GM12873 (cell line): ENCODE results near the gene PRF1.

Source experiments
- TF ChIP-seq, protein P1 (sequence below): IDR thresholded peaks from 2 replicates; pipeline ENCODE4 v1.5.1; 2012; ENCODE audit warnings: low read depth, mild to moderate bottlenecking, moderate library complexity, low read length, control low read depth; ENCODE audit not compliant: insufficient read depth; ENCODE audit errors: missing control alignments

PRF1 gene

DNA sequence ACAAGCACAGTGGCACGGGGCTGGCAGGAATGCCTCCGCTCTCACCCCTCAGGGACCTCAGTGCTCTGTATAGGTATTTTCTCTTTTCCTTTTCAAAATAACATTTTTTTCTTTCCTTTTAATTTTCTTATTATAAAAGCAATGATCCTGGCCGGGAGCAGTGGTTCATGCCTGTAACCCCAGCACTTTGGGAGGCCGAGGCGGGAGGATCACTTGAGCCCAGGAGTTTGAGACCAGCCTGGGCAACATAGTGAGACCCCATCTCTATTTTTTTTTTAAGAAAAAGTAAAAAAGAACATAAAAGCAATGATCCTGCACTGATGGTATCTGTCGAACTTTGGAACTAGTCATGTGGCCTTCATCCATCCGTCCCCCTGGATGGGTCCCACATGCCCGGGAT is 3.2 kb downstream of the PRF1 start:
- TF ChIP-seq, protein P1, sequence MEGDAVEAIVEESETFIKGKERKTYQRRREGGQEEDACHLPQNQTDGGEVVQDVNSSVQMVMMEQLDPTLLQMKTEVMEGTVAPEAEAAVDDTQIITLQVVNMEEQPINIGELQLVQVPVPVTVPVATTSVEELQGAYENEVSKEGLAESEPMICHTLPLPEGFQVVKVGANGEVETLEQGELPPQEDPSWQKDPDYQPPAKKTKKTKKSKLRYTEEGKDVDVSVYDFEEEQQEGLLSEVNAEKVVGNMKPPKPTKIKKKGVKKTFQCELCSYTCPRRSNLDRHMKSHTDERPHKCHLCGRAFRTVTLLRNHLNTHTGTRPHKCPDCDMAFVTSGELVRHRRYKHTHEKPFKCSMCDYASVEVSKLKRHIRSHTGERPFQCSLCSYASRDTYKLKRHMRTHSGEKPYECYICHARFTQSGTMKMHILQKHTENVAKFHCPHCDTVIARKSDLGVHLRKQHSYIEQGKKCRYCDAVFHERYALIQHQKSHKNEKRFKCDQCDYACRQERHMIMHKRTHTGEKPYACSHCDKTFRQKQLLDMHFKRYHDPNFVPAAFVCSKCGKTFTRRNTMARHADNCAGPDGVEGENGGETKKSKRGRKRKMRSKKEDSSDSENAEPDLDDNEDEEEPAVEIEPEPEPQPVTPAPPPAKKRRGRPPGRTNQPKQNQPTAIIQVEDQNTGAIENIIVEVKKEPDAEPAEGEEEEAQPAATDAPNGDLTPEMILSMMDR, result no peak

DNA sequence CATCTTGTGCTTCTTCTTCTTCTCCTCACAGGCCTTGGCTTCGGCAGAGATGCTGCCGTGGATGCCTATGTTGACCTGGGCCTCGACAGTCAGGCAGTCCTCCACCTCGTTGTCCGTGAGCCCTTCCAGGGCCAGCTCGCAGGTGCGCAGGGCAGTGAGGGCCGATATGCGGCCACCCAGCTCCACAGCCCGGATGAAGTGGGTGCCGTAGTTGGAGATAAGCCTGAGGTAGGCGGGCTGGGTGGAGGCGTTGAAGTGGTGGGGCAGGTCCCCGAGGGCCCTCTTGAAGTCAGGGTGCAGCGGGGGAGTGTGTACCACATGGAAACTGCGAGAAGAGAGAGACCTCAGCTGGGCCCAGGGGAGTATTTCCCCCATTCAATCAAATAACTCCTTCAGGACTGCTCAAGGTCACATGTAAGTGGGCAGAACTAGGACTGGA is 3.7 kb downstream of the PRF1 start:
- TF ChIP-seq, protein P1, result no peak

DNA sequence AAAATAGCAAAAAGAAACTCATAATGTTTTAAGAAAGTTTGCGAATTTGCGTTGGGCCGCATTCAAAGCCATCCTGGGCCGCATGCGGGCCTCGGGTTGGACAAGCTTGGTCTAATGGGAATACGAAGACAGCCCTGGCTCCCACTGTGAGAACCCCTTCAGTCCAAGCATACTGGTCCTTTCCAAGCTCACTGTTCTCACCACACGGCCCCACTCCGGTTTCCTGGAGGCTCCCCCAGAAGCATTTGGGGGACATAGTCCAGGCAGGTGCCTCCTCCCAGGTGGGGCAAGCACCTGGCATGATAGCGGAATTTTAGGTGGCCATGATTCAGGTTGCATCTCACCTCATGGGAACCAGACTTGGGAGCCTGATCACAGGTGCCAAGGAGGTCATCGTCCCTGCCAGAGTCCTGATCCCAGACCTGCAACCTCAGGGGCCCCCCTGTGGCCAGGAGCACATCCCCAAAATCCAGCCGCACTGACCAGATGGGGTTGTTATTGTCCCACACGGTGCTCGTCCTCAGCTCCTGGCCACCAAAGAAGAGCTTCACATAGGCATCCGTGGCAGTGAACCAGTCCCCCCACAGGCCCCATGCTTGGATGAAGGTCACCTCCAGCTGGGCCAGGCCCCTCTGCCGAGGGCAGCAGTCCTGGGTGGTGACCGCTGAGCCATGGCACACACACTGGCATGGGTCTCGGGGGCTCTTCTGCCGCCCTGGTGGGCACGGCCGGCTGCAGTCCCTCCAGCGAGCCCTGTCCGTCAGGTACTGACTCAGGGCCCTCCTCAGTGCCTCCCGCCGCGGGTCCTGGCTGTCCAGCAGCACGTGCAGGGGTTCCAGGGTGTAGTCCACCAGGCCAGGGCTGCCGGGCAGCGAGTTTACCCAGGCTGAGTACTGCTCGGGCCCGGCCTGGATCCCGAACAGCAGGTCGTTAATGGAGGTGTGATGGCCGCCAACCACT is 4.4 kb downstream of the PRF1 start:
- TF ChIP-seq, protein P1, result no peak

DNA sequence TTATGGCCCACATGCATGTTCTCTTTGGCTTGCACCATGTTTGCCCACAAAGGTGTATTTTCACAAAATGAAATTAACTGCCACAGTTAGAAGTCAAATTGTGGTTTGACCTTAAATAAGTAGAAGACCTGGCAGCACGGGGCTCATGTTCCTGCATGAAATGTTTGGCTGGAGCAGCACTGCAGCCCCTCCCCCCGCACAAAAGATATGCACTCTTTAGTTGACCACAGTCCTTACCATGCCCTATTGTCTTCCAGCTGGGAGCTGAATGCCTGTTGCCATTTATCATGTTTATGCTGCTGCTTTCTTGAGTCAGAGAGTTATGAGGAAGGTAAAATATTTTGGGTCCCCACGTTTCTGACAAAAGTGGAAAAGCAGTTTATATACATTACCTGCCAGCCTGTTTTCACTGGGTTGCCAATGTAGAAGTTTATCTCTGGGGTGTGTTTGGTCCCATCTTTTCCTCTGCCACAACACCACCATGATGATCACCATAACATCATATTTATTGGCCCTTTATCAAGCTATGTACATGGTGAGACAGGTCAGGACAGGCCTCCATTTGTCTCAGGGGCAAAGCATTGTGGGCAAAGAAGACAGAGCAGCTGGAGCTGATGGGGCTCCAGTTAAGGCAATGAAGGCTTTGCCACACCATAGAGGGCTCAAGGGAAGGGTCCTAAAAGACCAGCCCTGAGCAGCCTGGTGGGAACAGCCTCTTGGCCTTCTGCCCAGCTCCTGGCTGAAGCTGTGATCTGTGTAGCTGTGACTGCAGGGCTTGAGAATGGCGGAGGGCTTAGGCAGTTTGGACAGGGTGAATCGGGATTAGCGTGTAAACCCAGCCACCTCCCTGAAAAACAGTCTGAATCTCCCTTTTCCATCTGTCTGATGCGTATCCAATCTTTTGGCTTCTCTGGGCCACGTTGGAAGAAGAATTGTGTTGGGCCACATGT is 5.4 kb downstream of the PRF1 start:
- TF ChIP-seq, protein P1, result no peak

DNA sequence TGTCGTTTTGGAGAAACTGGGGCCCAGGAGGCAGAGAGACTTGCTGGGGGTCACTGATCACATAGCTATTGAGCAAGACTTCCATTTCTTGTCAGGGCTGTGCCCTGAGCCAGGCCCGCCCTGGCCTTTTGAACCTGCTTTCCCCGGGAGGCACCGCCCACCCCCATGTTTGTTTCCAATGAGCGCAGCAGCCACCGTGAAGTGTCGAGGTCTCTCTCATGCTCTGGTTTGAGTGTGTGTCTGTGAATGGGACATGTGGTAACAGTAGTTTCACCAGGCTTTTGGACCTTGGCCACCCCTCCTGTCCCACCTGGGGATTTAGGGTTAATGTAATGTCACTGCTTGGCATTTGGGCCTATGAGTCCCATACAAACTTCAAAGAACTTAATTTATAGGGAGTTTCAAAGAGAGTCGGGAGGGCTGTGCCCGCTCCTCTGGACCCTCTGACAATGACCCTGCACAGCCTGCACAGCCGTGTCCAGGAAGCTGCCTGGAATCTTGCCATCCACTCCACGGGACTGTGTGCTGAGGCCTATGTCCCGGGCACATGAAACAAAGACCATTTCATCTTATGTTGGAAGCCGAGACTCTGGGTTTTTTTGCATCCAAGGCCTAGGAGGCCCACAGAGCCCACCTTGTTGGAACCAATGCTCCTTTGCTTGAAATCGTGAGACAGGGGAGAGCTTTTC is 6.3 kb downstream of the PRF1 start:
- TF ChIP-seq, protein P1, result no peak

DNA sequence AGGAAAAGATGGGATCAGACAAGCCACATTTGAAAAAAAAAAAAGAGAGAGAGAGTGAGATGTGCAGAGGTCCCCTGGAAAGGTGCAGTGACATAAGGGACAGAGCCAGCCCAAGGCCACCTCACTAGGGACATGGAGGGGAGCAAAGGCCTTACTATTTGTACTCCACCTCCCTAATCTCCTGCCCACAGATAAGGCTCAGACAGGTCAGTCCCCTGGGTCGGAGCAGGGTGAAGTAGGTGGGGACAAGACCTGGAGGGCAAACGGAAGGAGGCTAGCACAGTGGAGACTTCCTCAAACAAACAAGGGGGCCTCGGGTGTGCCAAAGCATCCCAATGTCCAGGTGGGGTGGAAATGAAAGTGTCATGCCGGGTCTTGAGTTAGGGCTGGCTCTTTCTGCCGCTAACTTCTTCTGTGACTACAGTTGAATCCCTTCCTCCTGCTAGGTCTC is 7.0 kb downstream of the PRF1 start:
- TF ChIP-seq, protein P1, result no peak
